ENCODE data around the gene WDR62. TPM values are rescaled to one million over a fixed set of nuclear protein-coding genes. Genes with fewer than 3 reads are reported as not detected.
A peak's percentile ranks its signal among the peaks of the same experiment; 100 is the strongest.
"Not testable (repeated sequence)": the region's sequence is repeated elsewhere in the genome, so short reads cannot be mapped to it uniquely, and the experiment has no call there.

WDR62 gene
- total and polyA plus RNA-seq, 4 donors = 0.86 to 2.2 (median 1.7) TPM

DNA sequence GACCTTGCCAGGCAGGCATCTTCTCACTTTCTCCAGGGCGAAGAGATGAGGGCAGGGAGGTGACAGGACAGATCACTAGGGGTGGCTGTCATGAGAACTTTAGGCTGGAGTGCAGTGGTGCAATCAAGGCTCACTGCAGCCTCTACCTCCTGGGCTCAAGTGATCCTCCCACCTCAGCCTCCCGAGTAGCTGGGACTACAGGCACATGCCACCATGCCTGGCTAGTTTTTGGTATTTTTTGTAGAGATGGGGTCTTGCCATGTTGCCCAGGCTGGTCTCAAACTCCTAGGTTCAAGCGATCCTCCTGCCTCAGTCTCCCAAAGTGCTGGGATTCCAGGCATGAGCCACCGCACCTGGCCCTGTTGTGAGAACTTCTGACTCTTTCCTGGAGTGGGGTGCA, 80.2 kb downstream of the WDR62 start:
- H3K9ac ChIP-seq (ENCODE audit: insufficient read depth in 1 of 2, low read length in 2 of 2); H3K36me3 ChIP-seq (ENCODE audit: control insufficient read depth in 4 of 4, insufficient read depth in 4 of 4, low read length in 4 of 4); DNase-seq; H3K27me3 ChIP-seq (ENCODE audit: control insufficient read depth in 3 of 3, insufficient read depth in 3 of 3, low read length in 2 of 3); H3K4me1 ChIP-seq (ENCODE audit: control insufficient read depth in 5 of 5, insufficient read depth in 5 of 5, low read length in 5 of 5); H3K9me3 ChIP-seq (ENCODE audit: control insufficient read depth in 4 of 4, insufficient read depth in 3 of 4, low read length in 3 of 4); H3K4me3 ChIP-seq; ATAC-seq (ENCODE audit: insufficient read depth, low FRiP score); H3K27ac ChIP-seq (ENCODE audit: low read depth in 1 of 2, low read length in 1 of 2): not testable (repeated sequence)
- 95 to 96% methylated on average over 4 of the region's 4 CpGs for WGBS, 2 donors

DNA sequence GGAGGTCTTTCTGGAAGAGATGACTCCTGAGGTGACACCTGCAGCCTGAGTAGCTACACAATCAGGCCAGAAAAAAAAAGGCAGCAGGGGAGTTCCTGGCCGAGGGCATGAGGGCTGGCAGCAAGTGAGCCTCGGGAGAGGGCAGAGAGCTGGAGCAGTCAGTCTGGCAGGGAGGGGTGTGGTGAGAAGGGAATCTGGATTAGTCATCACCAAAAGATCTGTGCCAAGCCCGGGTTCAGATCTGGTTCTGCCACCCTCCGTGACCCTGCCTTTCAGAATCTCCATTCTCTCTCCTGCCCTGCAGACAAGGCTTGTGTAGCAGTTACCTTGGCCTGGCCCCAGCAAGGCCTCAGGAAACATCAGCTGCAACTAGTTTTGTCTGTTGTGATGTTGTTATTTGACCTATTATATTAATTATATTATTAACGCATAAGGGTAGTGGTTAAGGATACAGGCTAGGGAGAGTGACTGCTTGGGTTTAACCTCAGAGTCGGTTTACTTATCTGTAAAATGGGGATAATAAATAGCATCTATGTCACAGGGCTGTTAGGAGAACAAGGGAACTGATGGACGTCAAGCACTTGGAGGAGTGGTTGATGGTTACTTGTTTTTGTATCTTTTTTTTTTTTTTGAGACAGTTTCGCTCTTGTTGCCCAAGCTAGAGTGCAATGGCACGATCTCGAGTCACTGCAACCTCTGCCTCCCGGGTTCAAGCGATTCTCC, 82.4 kb downstream of the WDR62 start:
- ATAC-seq (ENCODE audit: insufficient read depth, low FRiP score) (no peak), DNase-seq (peak in 1 of 3 donors; percentile 22)
- Histone ChIP-seq H3K27me3 (ENCODE audit: control insufficient read depth in 3 of 3, insufficient read depth in 3 of 3, low read length in 2 of 3) (no peaks in the 10 kb centered on the region), H3K9me3 (ENCODE audit: control insufficient read depth in 4 of 4, insufficient read depth in 3 of 4, low read length in 3 of 4) (no peaks in the 10 kb centered on the region), H3K4me3 (no peak overlapping the region), H3K4me1 (ENCODE audit: control insufficient read depth in 5 of 5, insufficient read depth in 5 of 5, low read length in 5 of 5) (peaks cover 0 to 7% (median 4%) of the 10 kb centered on the region in 5 donors), H3K27ac (ENCODE audit: low read depth in 1 of 2, low read length in 1 of 2) (peak overlapping the region; percentile 48 to 69), H3K9ac (ENCODE audit: insufficient read depth in 1 of 2, low read length in 2 of 2) (no peak overlapping the region), H3K36me3 (ENCODE audit: control insufficient read depth in 4 of 4, insufficient read depth in 4 of 4, low read length in 4 of 4) (peaks cover 0 to 3% (median under 1%) of the 10 kb centered on the region in 4 donors)
- WGBS, 2 donors = 60 to 80% methylated on average over 12 of the region's 12 CpGs
- TF ChIP-seq, protein P1, sequence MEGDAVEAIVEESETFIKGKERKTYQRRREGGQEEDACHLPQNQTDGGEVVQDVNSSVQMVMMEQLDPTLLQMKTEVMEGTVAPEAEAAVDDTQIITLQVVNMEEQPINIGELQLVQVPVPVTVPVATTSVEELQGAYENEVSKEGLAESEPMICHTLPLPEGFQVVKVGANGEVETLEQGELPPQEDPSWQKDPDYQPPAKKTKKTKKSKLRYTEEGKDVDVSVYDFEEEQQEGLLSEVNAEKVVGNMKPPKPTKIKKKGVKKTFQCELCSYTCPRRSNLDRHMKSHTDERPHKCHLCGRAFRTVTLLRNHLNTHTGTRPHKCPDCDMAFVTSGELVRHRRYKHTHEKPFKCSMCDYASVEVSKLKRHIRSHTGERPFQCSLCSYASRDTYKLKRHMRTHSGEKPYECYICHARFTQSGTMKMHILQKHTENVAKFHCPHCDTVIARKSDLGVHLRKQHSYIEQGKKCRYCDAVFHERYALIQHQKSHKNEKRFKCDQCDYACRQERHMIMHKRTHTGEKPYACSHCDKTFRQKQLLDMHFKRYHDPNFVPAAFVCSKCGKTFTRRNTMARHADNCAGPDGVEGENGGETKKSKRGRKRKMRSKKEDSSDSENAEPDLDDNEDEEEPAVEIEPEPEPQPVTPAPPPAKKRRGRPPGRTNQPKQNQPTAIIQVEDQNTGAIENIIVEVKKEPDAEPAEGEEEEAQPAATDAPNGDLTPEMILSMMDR (IDR thresholded peaks at IDR 0.05; ENCODE audit: control extremely low read depth, extremely low read depth) = no peak

DNA sequence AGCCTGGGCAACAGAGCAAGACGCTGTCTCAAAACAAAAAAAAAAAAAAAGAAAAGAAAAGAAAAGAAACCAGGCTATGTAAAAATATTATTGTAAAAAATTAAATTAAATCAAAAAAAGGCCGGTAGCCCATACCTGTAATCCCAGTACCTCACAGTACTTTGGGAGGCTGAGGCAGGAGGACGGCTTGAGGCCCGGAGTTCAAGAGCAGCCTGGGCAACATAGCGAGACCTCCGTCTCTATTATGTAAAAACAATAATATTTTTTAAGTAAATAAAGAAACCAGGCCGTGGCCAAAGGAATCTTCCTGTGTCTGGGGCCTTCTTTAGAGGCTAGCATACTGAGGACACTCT, 84.4 kb downstream of the WDR62 start:
- peak overlapping the region; percentile 90 to 97 for H3K27ac ChIP-seq (ENCODE audit: low read depth in 1 of 2, low read length in 1 of 2)
- H3K36me3 ChIP-seq (ENCODE audit: control insufficient read depth in 4 of 4, insufficient read depth in 4 of 4, low read length in 4 of 4) = peaks cover 8 to 15% (median 11%) of the 10 kb centered on the region in 4 donors
- peaks cover 0 to 7% (median 4%) of the 10 kb centered on the region in 5 donors for H3K4me1 ChIP-seq (ENCODE audit: control insufficient read depth in 5 of 5, insufficient read depth in 5 of 5, low read length in 5 of 5)
- ATAC-seq (ENCODE audit: insufficient read depth, low FRiP score) (no peak), DNase-seq (no peak)
- H3K9me3 ChIP-seq (ENCODE audit: control insufficient read depth in 4 of 4, insufficient read depth in 3 of 4, low read length in 3 of 4) = no peaks in the 10 kb centered on the region
- peak overlapping the region; percentile 39 for H3K4me3 ChIP-seq
- 41 to 50% methylated on average over 7 of the region's 7 CpGs for WGBS, 2 donors
- TF ChIP-seq, protein P1 (IDR thresholded peaks at IDR 0.05; ENCODE audit: control extremely low read depth, extremely low read depth) = no peak
- H3K9ac ChIP-seq (ENCODE audit: insufficient read depth in 1 of 2, low read length in 2 of 2) = peak overlapping the region; percentile 96 to 97
- no peaks in the 10 kb centered on the region for H3K27me3 ChIP-seq (ENCODE audit: control insufficient read depth in 3 of 3, insufficient read depth in 3 of 3, low read length in 2 of 3)

DNA sequence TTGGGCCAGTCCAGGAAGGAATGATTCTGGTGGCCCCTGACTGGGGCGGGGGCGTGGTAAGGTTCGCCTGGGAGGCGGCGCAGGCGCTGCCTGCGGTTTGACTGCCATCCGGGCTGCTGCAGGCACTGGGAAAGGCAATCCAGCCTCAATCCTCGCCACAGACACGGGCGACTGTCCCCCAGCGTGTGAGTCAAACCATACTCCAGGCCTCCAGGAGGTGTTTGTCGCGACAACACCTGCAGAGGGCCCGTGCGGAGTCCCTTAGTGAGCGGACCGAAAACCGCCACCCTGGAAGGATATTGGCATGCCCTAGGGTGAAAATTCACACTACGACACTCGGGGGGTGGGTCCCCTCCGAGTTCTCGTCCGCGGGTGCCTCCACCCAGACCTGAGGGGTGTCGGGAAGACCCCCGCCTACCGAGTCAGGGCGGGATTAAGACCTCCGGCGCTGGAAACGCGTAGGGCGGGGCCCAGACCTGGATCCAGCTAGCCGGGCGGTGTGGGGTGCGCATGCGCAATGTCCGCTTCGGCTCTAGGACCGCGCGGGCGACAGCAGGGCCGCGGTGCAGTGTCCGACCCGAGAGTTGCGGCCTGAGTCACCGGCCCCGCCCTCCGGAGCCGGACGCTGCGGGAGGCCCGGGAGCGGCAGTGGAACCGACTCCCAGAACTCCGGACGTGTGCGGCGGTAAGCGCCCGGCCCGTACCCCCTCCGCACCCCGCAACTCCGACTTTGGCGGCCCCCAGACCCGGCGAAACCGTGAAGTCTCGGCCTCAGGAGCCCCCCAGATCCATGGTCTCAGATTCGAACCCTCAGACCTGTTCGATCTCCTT, 85.0 kb downstream of the WDR62 start, which contains the start of gene CAPNS1:
TSS of gene CAPNS1 (plus strand) at position 594 of the 831 bp plus-strand sequence. CDS start 946 bp downstream, outside the sequence.
- Histone ChIP-seq H3K4me1 (ENCODE audit: control insufficient read depth in 5 of 5, insufficient read depth in 5 of 5, low read length in 5 of 5) (peaks cover 0 to 7% (median 4%) of the 10 kb centered on the region in 5 donors), H3K27me3 (ENCODE audit: control insufficient read depth in 3 of 3, insufficient read depth in 3 of 3, low read length in 2 of 3) (no peaks in the 10 kb centered on the region), H3K9me3 (ENCODE audit: control insufficient read depth in 4 of 4, insufficient read depth in 3 of 4, low read length in 3 of 4) (no peaks in the 10 kb centered on the region), H3K9ac (ENCODE audit: insufficient read depth in 1 of 2, low read length in 2 of 2) (peak within 1 kb of the TSS; percentile 96 to 97), H3K36me3 (ENCODE audit: control insufficient read depth in 4 of 4, insufficient read depth in 4 of 4, low read length in 4 of 4) (peaks cover 8 to 19% (median 16%) of the 10 kb centered on the region in 4 donors), H3K27ac (ENCODE audit: low read depth in 1 of 2, low read length in 1 of 2) (peak within 1 kb of the TSS; percentile 98 to 99), H3K4me3 (peak within 1 kb of the TSS; percentile 88)
- TF ChIP-seq, protein P1 (IDR thresholded peaks at IDR 0.05; ENCODE audit: control extremely low read depth, extremely low read depth) = no peak
- 0% methylated on average over 65 to 75 of the region's 75 CpGs for WGBS, 2 donors
- ATAC-seq (ENCODE audit: insufficient read depth, low FRiP score) (peak; percentile 88), DNase-seq (peak; percentile 98 to 99 (median 98))
